Stimulated activated naive CD4-positive, alpha-beta T cell treated with Interleukin-2 at 50 U/mL for 16 hours (primary cell): ENCODE results near the gene VSTM2L.
"Not testable (repeated sequence)": the region's sequence is repeated elsewhere in the genome, so short reads cannot be mapped to it uniquely, and the experiment has no call there.

Experiments used
- DNase-seq: peaks from one replicate; lab custom pipeline; 2025; lab: John Stamatoyannopoulos, UW

The VSTM2L gene

GRCh38 chr20:37902504-37903313 lies at the start of gene VSTM2L:
TSS of gene VSTM2L (plus strand) at chr20:37903127. CDS start at chr20:37903351, 224 bp downstream.
- no peak for DNase-seq

- DNase-seq: no peak
Observed at GRCh38 chr20:37853823-37854375, 49.0 kb upstream of the VSTM2L start.

- DNase-seq: not testable (repeated sequence)
Observed at GRCh38 chr20:37856034-37856433, 46.9 kb upstream of the VSTM2L start.

- DNase-seq: no peak
Observed at GRCh38 chr20:37856932-37857660, 45.8 kb upstream of the VSTM2L start.

- no peak for DNase-seq
Observed at GRCh38 chr20:37859406-37860171, 43.3 kb upstream of the VSTM2L start.

- no peak for DNase-seq
Observed at GRCh38 chr20:37863289-37863688, 39.6 kb upstream of the VSTM2L start.

GRCh38 chr20:37864298-37864697 lies 38.6 kb upstream of the VSTM2L start:
- DNase-seq: no peak

- DNase-seq: no peak
Observed at GRCh38 chr20:37866051-37866450, 36.9 kb upstream of the VSTM2L start.

GRCh38 chr20:37867289-37868195 lies 35.4 kb upstream of the VSTM2L start:
- no peak for DNase-seq

- DNase-seq: no peak
Observed at GRCh38 chr20:37868851-37869333, 34.0 kb upstream of the VSTM2L start.

GRCh38 chr20:37869334-37869861 lies 33.5 kb upstream of the VSTM2L start:
- no peak for DNase-seq

GRCh38 chr20:37870294-37870693 lies 32.6 kb upstream of the VSTM2L start:
- no peak for DNase-seq

GRCh38 chr20:37871751-37872150 lies 31.2 kb upstream of the VSTM2L start:
- DNase-seq: no peak

- no peak for DNase-seq
Observed at GRCh38 chr20:37872161-37872560, 30.8 kb upstream of the VSTM2L start.

- DNase-seq: no peak
Observed at GRCh38 chr20:37873884-37874283, 29.0 kb upstream of the VSTM2L start.

GRCh38 chr20:37875460-37876175 lies 27.3 kb upstream of the VSTM2L start:
- no peak for DNase-seq

- no peak for DNase-seq
Observed at GRCh38 chr20:37876863-37877262, 26.1 kb upstream of the VSTM2L start.

GRCh38 chr20:37877832-37878772 lies 24.8 kb upstream of the VSTM2L start:
- DNase-seq: no peak
